ENCODE measurements around the gene TUBB1.
"Not testable (repeated sequence)": the region's sequence is repeated elsewhere in the genome, so short reads cannot be mapped to it uniquely, and the experiment has no call there.

TUBB1 gene

GRCh38 chr20:59006864-59007664 is 12.2 kb upstream of the TUBB1 start, which contains the start of gene CTSZ:
Gene CTSZ (minus strand): TSS chr20:59007254. CDS start chr20:59007128, 126 bp downstream.
- no peak for DNase-seq

GRCh38 chr20:59007665-59008511 is 11.3 kb upstream of the TUBB1 start:
- no peak for DNase-seq

- no peak for DNase-seq
Observed at GRCh38 chr20:59008715-59009336, 10.4 kb upstream of the TUBB1 start.

- no peak for DNase-seq
Observed at GRCh38 chr20:59010321-59010994, 8.8 kb upstream of the TUBB1 start.

GRCh38 chr20:59010995-59011873 is 8.0 kb upstream of the TUBB1 start:
- DNase-seq = no peak

- DNase-seq = not testable (repeated sequence)
Observed at GRCh38 chr20:59011874-59012157, 7.4 kb upstream of the TUBB1 start.

GRCh38 chr20:59013031-59013951 is 5.9 kb upstream of the TUBB1 start:
- DNase-seq = no peak

- DNase-seq = no peak
Observed at GRCh38 chr20:59013959-59014608, 5.1 kb upstream of the TUBB1 start.

- DNase-seq = no peak
Observed at GRCh38 chr20:59014680-59015389, 4.4 kb upstream of the TUBB1 start.

GRCh38 chr20:59015411-59015810 is 3.8 kb upstream of the TUBB1 start:
- no peak for DNase-seq

- DNase-seq = no peak
Observed at GRCh38 chr20:59015812-59016711, 3.2 kb upstream of the TUBB1 start.

- no peak for DNase-seq
Observed at GRCh38 chr20:59016795-59017492, 2.3 kb upstream of the TUBB1 start.

- no peak for DNase-seq
Observed at GRCh38 chr20:59017493-59018231, 1.6 kb upstream of the TUBB1 start.

- no peak for DNase-seq
Observed at GRCh38 chr20:59018817-59019216, 412 bp upstream of the TUBB1 start.

GRCh38 chr20:59020938-59021551 is 1.8 kb downstream of the TUBB1 start:
- no peak for DNase-seq

- DNase-seq = no peak
Observed at GRCh38 chr20:59022754-59023153, 3.5 kb downstream of the TUBB1 start.

- DNase-seq = no peak
Observed at GRCh38 chr20:59023616-59024015, 4.4 kb downstream of the TUBB1 start.

Measured in NCI-H446 treated with DMSO at 0.1 percent for 48 hours (cell line).